HepG2 (cell line): ENCODE results near the gene RCCD1. TPM values are rescaled to one million over a fixed set of nuclear protein-coding genes. Genes with fewer than 3 reads are reported as not detected.

Experiments used
- ATF4 ChIP-seq, 2 experiments: fragments of 450-650 bp in 1 of 2; sonication (generic) in 1 of 2; formaldehyde crosslinking; IDR thresholded peaks; 2 replicates each; pipeline versions ENCODE4 v1.5.0 to v1.8.0; 2020 to 2022; ENCODE audit warnings: mild to moderate bottlenecking in 1 of 2, missing genetic modification reagents in 1 of 2
- ATRX ChIP-seq: sonication (generic); formaldehyde crosslinking; IDR thresholded peaks from 2 replicates; pipeline ENCODE4 v1.4.0; 2020; ENCODE audit warnings: missing genetic modification reagents, borderline replicate concordance
- BORCS8-MEF2B ChIP-seq: sonication (generic); formaldehyde crosslinking; IDR thresholded peaks from 2 replicates; pipeline ENCODE4 v1.8.0; 2022; ENCODE audit warnings: mild to moderate bottlenecking, missing genetic modification reagents
- E2F2 ChIP-seq: sonication (generic); formaldehyde crosslinking; IDR thresholded peaks from 2 replicates; pipeline ENCODE4 v1.4.0; 2020; ENCODE audit warnings: missing genetic modification reagents, borderline replicate concordance
- GPBP1L1 ChIP-seq: sonication (generic); formaldehyde crosslinking; IDR thresholded peaks from 2 replicates; pipeline ENCODE4 v1.5.0; 2020; ENCODE audit warnings: mild to moderate bottlenecking, missing genetic modification reagents
- GZF1 ChIP-seq: sonication (generic); formaldehyde crosslinking; IDR thresholded peaks from 2 replicates; pipeline ENCODE4 v1.5.1; 2020; ENCODE audit warnings: mild to moderate bottlenecking, missing genetic modification reagents
- HNRNPL ChIP-seq: fragments of 200-400 bp; formaldehyde crosslinking; IDR thresholded peaks from 2 replicates; pipeline ENCODE4 v1.6.1; 2017; ENCODE audit warnings: mild to moderate bottlenecking, low read depth, low read length
- JUND ChIP-seq: sonication (generic); formaldehyde crosslinking; IDR thresholded peaks from 2 replicates; pipeline ENCODE4 v1.8.0; 2022; ENCODE audit warnings: mild to moderate bottlenecking, missing genetic modification reagents
- PBX3 ChIP-seq: sonication (generic); formaldehyde crosslinking; IDR thresholded peaks from 2 replicates; pipeline ENCODE4 v1.8.1; 2023; ENCODE audit warnings: missing genetic modification reagents, inconsistent platforms, borderline replicate concordance
- PHF5A ChIP-seq: IDR thresholded peaks from one replicate; pipeline ENCODE4 v1.6.1; 2018; ENCODE audit warnings: low read depth, missing genetic modification reagents; ENCODE audit not compliant: unreplicated experiment
- POGZ ChIP-seq: sonication (generic); formaldehyde crosslinking; IDR thresholded peaks from 2 replicates; pipeline ENCODE4 v1.4.0; 2020; ENCODE audit warnings: mild to moderate bottlenecking, missing genetic modification reagents
- SRSF9 ChIP-seq: fragments of 200-400 bp; formaldehyde crosslinking; IDR thresholded peaks from 2 replicates; pipeline ENCODE4 v1.6.1; 2018; ENCODE audit warnings: borderline replicate concordance, mild to moderate bottlenecking, low read depth, low read length; ENCODE audit not compliant: insufficient read depth, poor library complexity, severe bottlenecking
- ZBTB33 ChIP-seq: sonication (generic); formaldehyde crosslinking; IDR thresholded peaks from 2 replicates; pipeline ENCODE4 v1.4.0; 2020; ENCODE audit warnings: missing genetic modification reagents
- ZBTB7A ChIP-seq: sonication (generic); formaldehyde crosslinking; IDR thresholded peaks from 2 replicates; pipeline ENCODE4 v1.8.0; 2022; ENCODE audit warnings: mild to moderate bottlenecking, missing genetic modification reagents
- ZNF276 ChIP-seq: sonication (generic); formaldehyde crosslinking; IDR thresholded peaks from 2 replicates; pipeline ENCODE4 v1.4.0; 2020; ENCODE audit warnings: mild to moderate bottlenecking, low read depth, missing genetic modification reagents
- ZNF691 ChIP-seq: sonication (generic); formaldehyde crosslinking; IDR thresholded peaks from 2 replicates; pipeline ENCODE4 v1.4.0; 2020; ENCODE audit warnings: missing genetic modification reagents, low read depth, mild to moderate bottlenecking, borderline replicate concordance
- polyA plus RNA-seq, 8 experiments: library from polyadenylated mRNA; depleted of rRNA in 3 of 8; stranded (reverse) in 7 of 8; unstranded in 1 of 8; fragments of >200 nt; fragmentation: Illumina TruSeq in 4 of 8; extraction: Trizol in 4 of 8; gene quantifications; 2 replicates each; pipeline versions ENCODE4 v1.2.1 to v1.2.3, GENCODE V29; 2011 to 2016; ENCODE audit warnings: low read depth in 4 of 8, missing spikeins in 1 of 8, mixed read lengths in 1 of 8; ENCODE audit not compliant: insufficient read depth in 1 of 8
- total RNA-seq, 5 experiments: library from RNA; depleted of rRNA; stranded (reverse); fragments of >200 nt; fragmentation: Illumina TruSeq; extraction: Trizol; gene quantifications; 2 replicates each; pipeline ENCODE4 v1.2.3, GENCODE V29; 2016; ENCODE audit warnings: low read depth in 1 of 5

The RCCD1 gene
- total and polyA plus RNA-seq, 2 of the 13 experiments (the other 11 are each of a cell fraction or from before 2014, with no cell fraction given), result 14.1 to 15.1 TPM

- no peak for TF ChIP-seq SRSF9
- no peak for TF ChIP-seq PHF5A (CRISPR knock-in tag)
- no peak for TF ChIP-seq GZF1 (CRISPR knock-in tag)
- no peak for TF ChIP-seq ZNF276 (CRISPR knock-in tag)
- no peak for TF ChIP-seq ATF4 (CRISPR knock-in tag; IDR thresholded peaks at IDR 0.05)
- TF ChIP-seq JUND, result 0 out of 2 replicates have a peak, but pooled peaks have one; percentile 33
- TF ChIP-seq ZBTB33, result 0 out of 2 replicates have a peak, but pooled peaks have one; percentile 4
- no peak for TF ChIP-seq GPBP1L1
- peak; percentile 84; the same call in 1 of the 2 replicates for TF ChIP-seq BORCS8-MEF2B (CRISPR knock-in tag)
- TF ChIP-seq POGZ (CRISPR knock-in tag), result no peak
- no peak; the same call in 1 of the 2 replicates for TF ChIP-seq ZNF691 (CRISPR knock-in tag)
- TF ChIP-seq HNRNPL, result no peak
- TF ChIP-seq E2F2 (CRISPR knock-in tag), result 0 out of 2 replicates have a peak, but pooled peaks have one; percentile 23
- TF ChIP-seq ZBTB7A, result no peak
- no peak for TF ChIP-seq ATRX (CRISPR knock-in tag)
- peak; percentile 68; the same call in 1 of the 2 replicates for TF ChIP-seq PBX3
Measured at GRCh38 chr15:90954712-90955623, at the start of gene RCCD1 (continued).
